Osteoblast (primary cell): Measurements from ENCODE around the gene CPEB3. TPM values are rescaled to one million over a fixed set of nuclear protein-coding genes. Genes with fewer than 3 reads are reported as not detected.

Experiments used
- DNase-seq: peaks from one replicate; pipeline ENCODE4 v3.0.0; 2011; ENCODE audit warnings: low spot score, mixed read lengths; ENCODE audit not compliant: insufficient read length; ENCODE audit errors: missing footprints
- H2AFZ ChIP-seq: 2 replicates; pipeline ENCODE4 v1.6.0; 2011; ENCODE audit warnings: mild to moderate bottlenecking, low read length
- H3K27ac ChIP-seq: 2 replicates; pipeline ENCODE4 v1.5.1; 2011; ENCODE audit warnings: mild to moderate bottlenecking, low read depth, low read length, moderate library complexity
- H3K27me3 ChIP-seq: 2 replicates; pipeline ENCODE4 v1.6.0; 2012; ENCODE audit warnings: mild to moderate bottlenecking, control low read depth, inconsistent platforms, low read length, moderate library complexity; ENCODE audit not compliant: insufficient read depth
- H3K36me3 ChIP-seq: 2 replicates; pipeline ENCODE4 v1.5.1; 2011; ENCODE audit warnings: mild to moderate bottlenecking, low read length, control low read depth, moderate library complexity; ENCODE audit not compliant: insufficient read depth
- H3K4me1 ChIP-seq: 2 replicates; pipeline ENCODE4 v1.5.1; 2011; ENCODE audit warnings: mild to moderate bottlenecking, low read length, control low read depth, moderate library complexity; ENCODE audit not compliant: insufficient read depth
- H3K4me2 ChIP-seq: 2 replicates; pipeline ENCODE4 v1.6.0; 2011; ENCODE audit warnings: mild to moderate bottlenecking, low read length; ENCODE audit not compliant: insufficient read depth
- H3K4me3 ChIP-seq: fragments of 200-600 bp; sonication (generic); 3 replicates; pipeline ENCODE4 v1.5.1; 2012; ENCODE audit warnings: mild to moderate bottlenecking, low read length, inconsistent platforms; ENCODE audit not compliant: insufficient read depth
- H3K79me2 ChIP-seq: 2 replicates; pipeline ENCODE4 v1.6.0; 2012; ENCODE audit warnings: mild to moderate bottlenecking, low read length, control low read depth, inconsistent platforms; ENCODE audit not compliant: insufficient read depth
- H3K9me3 ChIP-seq: 2 replicates; pipeline ENCODE4 v1.5.1; 2011; ENCODE audit warnings: low read depth, low read length, control low read depth
- H4K20me1 ChIP-seq: 2 replicates; pipeline ENCODE4 v1.6.0; 2012; ENCODE audit warnings: mild to moderate bottlenecking, low read length, control low read depth; ENCODE audit not compliant: insufficient read depth
- total RNA-seq: library from RNA; depleted of rRNA; stranded (reverse); fragments of >200 nt; gene quantifications from 2 replicates; pipeline ENCODE4 v1.2.3, GENCODE V29; 2012
- TF ChIP-seq, protein P1 (sequence below): IDR thresholded peaks from 2 replicates; pipeline ENCODE4 v1.5.1; 2011; ENCODE audit warnings: mild to moderate bottlenecking, low read depth, low read length, moderate library complexity; ENCODE audit errors: extremely low read depth

CPEB3 gene
- total RNA-seq, 1 donor, result 1.1 TPM

DNA sequence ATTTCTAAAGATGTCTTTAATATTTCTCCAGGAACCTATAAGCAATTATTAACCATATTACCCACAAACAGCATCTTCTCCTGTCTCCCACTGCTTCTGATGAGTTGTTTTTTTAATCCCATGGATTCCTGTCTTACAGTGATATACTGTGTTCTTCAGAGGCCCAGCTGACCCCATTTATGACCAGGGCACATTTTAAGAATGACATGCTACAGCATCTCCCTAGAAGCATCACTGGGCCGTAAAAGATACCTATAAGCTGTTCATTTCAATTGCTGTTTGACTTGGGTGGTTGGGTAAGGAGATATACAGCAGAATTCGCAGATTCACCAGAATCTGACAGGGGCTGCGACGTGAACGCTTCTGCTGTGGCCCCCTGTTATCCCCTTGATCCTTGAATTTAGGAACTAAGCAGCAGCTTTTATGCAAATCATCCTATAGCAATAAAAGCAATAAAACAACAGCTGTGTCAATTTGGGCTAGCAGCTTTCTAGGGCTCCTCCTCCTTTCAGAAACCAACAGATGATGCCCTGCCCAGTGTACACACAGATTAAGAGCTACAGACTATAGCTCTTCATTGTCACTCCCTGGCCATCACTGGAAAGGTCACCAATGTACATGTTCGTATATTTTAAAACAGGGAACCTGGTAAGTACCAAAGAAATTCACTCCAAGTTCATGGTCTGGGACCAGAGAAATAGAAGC, 86.8 kb downstream of the CPEB3 start:
- Histone ChIP-seq H3K27me3 (no peaks in the 10 kb centered on the region), H3K9me3 (no peaks in the 10 kb centered on the region), H3K36me3 (no peaks in the 10 kb centered on the region), H3K4me1 (no peaks in the 10 kb centered on the region), H3K27ac (no peak overlapping the region), H2AFZ (no peak overlapping the region), H4K20me1 (no peaks in the 10 kb centered on the region), H3K4me3 (no peak overlapping the region), H3K79me2 (no peaks in the 10 kb centered on the region), H3K4me2 (no peak overlapping the region)
- DNase-seq, result no peak
- TF ChIP-seq, protein P1, sequence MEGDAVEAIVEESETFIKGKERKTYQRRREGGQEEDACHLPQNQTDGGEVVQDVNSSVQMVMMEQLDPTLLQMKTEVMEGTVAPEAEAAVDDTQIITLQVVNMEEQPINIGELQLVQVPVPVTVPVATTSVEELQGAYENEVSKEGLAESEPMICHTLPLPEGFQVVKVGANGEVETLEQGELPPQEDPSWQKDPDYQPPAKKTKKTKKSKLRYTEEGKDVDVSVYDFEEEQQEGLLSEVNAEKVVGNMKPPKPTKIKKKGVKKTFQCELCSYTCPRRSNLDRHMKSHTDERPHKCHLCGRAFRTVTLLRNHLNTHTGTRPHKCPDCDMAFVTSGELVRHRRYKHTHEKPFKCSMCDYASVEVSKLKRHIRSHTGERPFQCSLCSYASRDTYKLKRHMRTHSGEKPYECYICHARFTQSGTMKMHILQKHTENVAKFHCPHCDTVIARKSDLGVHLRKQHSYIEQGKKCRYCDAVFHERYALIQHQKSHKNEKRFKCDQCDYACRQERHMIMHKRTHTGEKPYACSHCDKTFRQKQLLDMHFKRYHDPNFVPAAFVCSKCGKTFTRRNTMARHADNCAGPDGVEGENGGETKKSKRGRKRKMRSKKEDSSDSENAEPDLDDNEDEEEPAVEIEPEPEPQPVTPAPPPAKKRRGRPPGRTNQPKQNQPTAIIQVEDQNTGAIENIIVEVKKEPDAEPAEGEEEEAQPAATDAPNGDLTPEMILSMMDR, result no peak

DNA sequence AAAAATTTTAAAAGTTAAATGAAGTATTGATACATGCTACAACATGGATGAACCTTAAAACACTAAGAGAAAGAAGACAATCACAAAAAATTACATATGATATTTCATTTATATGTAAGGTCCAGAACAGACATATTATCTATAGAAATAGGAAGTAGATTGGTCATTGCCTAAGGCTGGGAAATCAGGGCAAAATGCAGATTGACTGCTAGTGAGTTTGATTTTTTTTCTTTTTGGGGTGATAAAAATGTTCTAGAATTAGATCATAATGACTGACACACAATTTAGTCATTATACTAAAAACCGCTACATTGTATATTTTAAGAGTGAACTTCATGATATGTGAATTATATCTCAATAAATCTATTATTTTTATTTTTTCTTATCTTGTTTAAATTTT, 88.3 kb downstream of the CPEB3 start:
- no peak overlapping the region for H3K4me2 ChIP-seq
- H3K9me3 ChIP-seq, result no peaks in the 10 kb centered on the region
- H3K27me3 ChIP-seq, result no peaks in the 10 kb centered on the region
- no peak overlapping the region for H3K4me3 ChIP-seq
- no peak overlapping the region for H2AFZ ChIP-seq
- DNase-seq, result no peak
- H3K36me3 ChIP-seq, result no peaks in the 10 kb centered on the region
- H3K79me2 ChIP-seq, result no peaks in the 10 kb centered on the region
- no peaks in the 10 kb centered on the region for H3K4me1 ChIP-seq
- TF ChIP-seq, protein P1, result no peak
- no peaks in the 10 kb centered on the region for H4K20me1 ChIP-seq
- H3K27ac ChIP-seq, result no peak overlapping the region

DNA sequence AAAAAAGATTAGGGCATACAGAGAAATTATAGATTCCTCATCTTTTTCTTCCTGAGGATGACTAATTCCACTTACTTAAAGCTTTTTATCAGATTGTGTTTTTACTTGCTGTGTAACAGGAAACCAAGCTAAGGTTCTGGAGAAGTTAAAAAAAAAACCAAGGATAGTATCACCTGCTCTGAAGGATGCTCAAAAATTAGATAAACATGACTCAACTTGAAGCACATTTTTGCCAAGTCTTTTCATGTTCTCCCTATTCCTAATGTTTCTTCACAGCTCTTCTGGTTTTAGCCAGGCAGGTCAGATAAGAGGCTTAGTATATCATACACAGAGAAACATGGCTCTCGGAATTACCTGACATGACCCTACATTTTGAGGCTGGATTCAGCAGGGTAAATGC, 90.3 kb downstream of the CPEB3 start:
- TF ChIP-seq, protein P1, result no peak
- Histone ChIP-seq H4K20me1 (no peaks in the 10 kb centered on the region), H3K36me3 (no peaks in the 10 kb centered on the region), H3K9me3 (no peaks in the 10 kb centered on the region), H2AFZ (no peak overlapping the region), H3K4me3 (no peak overlapping the region), H3K4me1 (no peaks in the 10 kb centered on the region), H3K79me2 (no peaks in the 10 kb centered on the region), H3K27ac (no peak overlapping the region), H3K4me2 (no peak overlapping the region), H3K27me3 (no peaks in the 10 kb centered on the region)
- DNase-seq, result no peak

DNA sequence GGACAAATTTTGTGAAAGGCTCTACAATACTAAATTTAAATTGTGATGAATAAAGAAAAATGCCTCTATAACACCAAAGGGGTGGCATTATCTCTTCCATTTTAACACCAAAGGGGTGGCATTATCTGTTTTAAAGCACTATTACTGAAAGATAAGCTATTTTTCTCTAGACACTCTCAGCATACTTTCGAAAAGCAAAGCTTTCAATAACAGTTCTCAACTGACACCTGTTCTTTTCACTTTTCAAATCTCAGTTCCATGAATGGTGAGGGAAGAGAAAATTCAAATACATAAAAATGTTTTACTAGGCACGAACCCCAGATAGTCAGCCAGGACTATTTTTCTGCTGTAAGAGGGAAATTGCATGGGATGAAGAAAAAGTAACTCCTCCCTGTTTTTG, 103.8 kb downstream of the CPEB3 start:
- no peak overlapping the region for H3K4me3 ChIP-seq
- DNase-seq, result no peak
- H3K79me2 ChIP-seq, result no peaks in the 10 kb centered on the region
- no peaks in the 10 kb centered on the region for H4K20me1 ChIP-seq
- no peaks in the 10 kb centered on the region for H3K36me3 ChIP-seq
- H3K27me3 ChIP-seq, result no peaks in the 10 kb centered on the region
- no peaks in the 10 kb centered on the region for H3K9me3 ChIP-seq
- TF ChIP-seq, protein P1, result no peak
- no peak overlapping the region for H3K27ac ChIP-seq
- no peaks in the 10 kb centered on the region for H3K4me1 ChIP-seq
- H3K4me2 ChIP-seq, result no peak overlapping the region
- H2AFZ ChIP-seq, result no peak overlapping the region
